HEK293 (cell line): ENCODE results near the gene FILIP1L.

Source experiments
- CTCF ChIP-seq: fragments of 450-650 bp; formaldehyde crosslinking; IDR thresholded peaks from 2 replicates; pipeline ENCODE4 v1.5.1; 2016; ENCODE audit warnings: missing biosample characterization, missing genetic modification characterization
- HOXA7 ChIP-seq: sonication (generic); formaldehyde crosslinking; IDR thresholded peaks from 2 replicates; pipeline ENCODE4 v1.8.1; 2022; ENCODE audit warnings: missing genetic modification reagents, borderline replicate concordance
- YY1 ChIP-seq: fragments of 450-650 bp; formaldehyde crosslinking; IDR thresholded peaks from 2 replicates; pipeline ENCODE4 v1.5.1; 2018; ENCODE audit warnings: missing biosample characterization, missing genetic modification characterization
- ZNF138 ChIP-seq: fragments of 450-650 bp; formaldehyde crosslinking; IDR thresholded peaks from 2 replicates; pipeline ENCODE4 v1.5.1; 2016; ENCODE audit warnings: missing biosample characterization, missing genetic modification characterization, borderline replicate concordance
- ZNF211 ChIP-seq: fragments of 450-650 bp; formaldehyde crosslinking; IDR thresholded peaks from 2 replicates; pipeline ENCODE4 v1.5.1; 2016; ENCODE audit warnings: low read depth, missing biosample characterization, missing genetic modification characterization
- ZNF324 ChIP-seq: fragments of 450-650 bp; formaldehyde crosslinking; IDR thresholded peaks from 2 replicates; pipeline ENCODE4 v1.5.1; 2016; ENCODE audit warnings: missing biosample characterization, missing genetic modification characterization
- ZNF560 ChIP-seq: fragments of 450-650 bp; formaldehyde crosslinking; IDR thresholded peaks from 2 replicates; pipeline ENCODE4 v1.5.1; 2017; ENCODE audit warnings: missing biosample characterization, missing genetic modification characterization, borderline replicate concordance
- ZSCAN23 ChIP-seq: fragments of 450-650 bp; formaldehyde crosslinking; IDR thresholded peaks from 2 replicates; pipeline ENCODE4 v1.5.1; 2016; ENCODE audit warnings: missing biosample characterization, missing genetic modification characterization
- ZSCAN30 ChIP-seq: fragments of 450-650 bp; IDR thresholded peaks from 2 replicates; pipeline ENCODE4 v1.5.1; 2018; ENCODE audit warnings: missing biosample characterization, mild to moderate bottlenecking, missing genetic modification characterization, moderate library complexity
- TF ChIP-seq, protein P1 (sequence below): fragments of 450-650 bp; formaldehyde crosslinking; IDR thresholded peaks from 2 replicates; pipeline ENCODE4 v1.5.1; 2016; ENCODE audit warnings: missing biosample characterization, missing genetic modification characterization, low read depth

DNA sequence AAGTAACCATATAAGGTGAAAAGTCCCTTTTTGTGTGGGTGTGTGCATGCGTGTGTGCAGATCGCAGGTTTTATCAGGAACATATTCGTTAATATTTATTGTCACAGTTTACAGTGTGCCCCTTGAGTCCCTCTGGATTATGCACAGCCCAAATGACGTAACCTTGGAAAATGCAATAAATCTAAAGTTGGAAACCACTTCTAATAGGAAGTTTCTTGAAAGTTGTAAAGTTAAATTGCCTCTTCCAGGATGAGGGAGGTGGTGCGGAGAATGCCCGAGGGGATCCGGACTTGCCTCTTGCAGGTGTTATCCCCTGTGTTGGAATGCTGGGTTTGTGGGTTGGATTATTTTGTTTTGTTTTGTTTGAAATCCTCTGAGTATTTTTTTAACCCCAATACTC lies 153.4 kb downstream of the FILIP1L start:
- TF ChIP-seq ZNF138 (tag by site-specific recombination) (no peak), CTCF (tag by site-specific recombination) (no peak), ZNF324 (tag by site-specific recombination) (no peak; the same call in 1 of the 2 replicates), ZNF211 (tag by site-specific recombination) (no peak), HOXA7 (CRISPR knock-in tag) (no peak), YY1 (tag by site-specific recombination) (no peak), ZNF560 (no peak), ZSCAN30 (tag by site-specific recombination) (no peak), ZSCAN23 (tag by site-specific recombination) (no peak)
- TF ChIP-seq, protein P1, sequence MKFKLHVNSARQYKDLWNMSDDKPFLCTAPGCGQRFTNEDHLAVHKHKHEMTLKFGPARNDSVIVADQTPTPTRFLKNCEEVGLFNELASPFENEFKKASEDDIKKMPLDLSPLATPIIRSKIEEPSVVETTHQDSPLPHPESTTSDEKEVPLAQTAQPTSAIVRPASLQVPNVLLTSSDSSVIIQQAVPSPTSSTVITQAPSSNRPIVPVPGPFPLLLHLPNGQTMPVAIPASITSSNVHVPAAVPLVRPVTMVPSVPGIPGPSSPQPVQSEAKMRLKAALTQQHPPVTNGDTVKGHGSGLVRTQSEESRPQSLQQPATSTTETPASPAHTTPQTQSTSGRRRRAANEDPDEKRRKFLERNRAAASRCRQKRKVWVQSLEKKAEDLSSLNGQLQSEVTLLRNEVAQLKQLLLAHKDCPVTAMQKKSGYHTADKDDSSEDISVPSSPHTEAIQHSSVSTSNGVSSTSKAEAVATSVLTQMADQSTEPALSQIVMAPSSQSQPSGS (tag by site-specific recombination) = peak; percentile 89
